ENCODE data around the gene EIF2B2.
A peak's percentile ranks its signal among the peaks of the same experiment; 100 is the strongest.

The EIF2B2 gene

DNA sequence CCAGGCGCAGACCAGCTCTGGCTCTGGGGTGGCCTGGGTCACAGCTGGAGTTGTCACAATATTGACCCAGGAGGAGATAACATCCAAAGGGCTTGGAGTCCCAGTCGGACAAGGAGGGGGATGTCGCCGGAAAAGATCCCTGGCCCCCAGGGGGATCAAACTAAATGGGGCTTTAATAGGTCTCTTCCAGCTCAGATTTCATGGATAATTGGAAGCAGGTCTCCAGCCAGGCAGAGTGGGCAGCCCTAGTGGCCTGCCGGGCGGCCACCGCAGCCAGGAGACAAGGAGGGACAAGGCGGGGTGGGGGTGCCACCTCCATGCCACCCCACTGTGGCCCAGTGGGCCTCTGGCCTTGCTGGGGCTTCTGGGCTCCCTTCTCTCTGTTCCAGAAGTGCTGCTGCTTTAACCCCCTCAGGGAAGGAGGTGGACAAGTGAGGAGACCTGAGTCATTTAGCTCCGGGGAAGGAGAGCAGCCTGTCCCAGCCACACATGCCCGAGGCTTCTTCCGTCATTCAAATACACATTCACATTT lies 24.2 kb upstream of the EIF2B2 start:
- TF ChIP-seq, protein P1, sequence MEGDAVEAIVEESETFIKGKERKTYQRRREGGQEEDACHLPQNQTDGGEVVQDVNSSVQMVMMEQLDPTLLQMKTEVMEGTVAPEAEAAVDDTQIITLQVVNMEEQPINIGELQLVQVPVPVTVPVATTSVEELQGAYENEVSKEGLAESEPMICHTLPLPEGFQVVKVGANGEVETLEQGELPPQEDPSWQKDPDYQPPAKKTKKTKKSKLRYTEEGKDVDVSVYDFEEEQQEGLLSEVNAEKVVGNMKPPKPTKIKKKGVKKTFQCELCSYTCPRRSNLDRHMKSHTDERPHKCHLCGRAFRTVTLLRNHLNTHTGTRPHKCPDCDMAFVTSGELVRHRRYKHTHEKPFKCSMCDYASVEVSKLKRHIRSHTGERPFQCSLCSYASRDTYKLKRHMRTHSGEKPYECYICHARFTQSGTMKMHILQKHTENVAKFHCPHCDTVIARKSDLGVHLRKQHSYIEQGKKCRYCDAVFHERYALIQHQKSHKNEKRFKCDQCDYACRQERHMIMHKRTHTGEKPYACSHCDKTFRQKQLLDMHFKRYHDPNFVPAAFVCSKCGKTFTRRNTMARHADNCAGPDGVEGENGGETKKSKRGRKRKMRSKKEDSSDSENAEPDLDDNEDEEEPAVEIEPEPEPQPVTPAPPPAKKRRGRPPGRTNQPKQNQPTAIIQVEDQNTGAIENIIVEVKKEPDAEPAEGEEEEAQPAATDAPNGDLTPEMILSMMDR (conservative IDR thresholded peaks at IDR 0.05; ENCODE audit: low read depth, low read length): no peak
- H3K4me3 ChIP-seq (ENCODE audit: low read length): no peak overlapping the region
- no peak for DNase-seq (ENCODE audit: low read depth)

DNA sequence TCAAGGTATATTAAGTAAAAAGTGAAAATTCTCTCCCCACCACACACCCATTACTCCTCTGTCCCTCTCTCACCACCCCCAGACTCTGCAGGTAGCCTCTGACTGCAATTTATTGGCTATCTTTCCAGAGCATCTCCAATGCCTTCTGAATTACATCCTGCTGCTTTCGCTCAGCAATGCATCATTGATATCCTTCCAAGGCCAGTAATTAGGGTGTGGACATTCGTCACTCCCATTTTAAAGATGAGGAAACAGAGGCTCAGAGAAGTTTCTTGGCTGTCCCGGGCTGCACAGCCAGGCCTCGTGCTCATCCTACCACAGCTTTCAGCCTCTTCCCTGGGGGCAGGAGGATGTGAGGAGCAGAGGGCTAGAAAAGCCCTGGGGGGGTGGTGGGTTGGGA lies 23.7 kb upstream of the EIF2B2 start:
- DNase-seq (ENCODE audit: low read depth): no peak
- no peak overlapping the region for H3K4me3 ChIP-seq (ENCODE audit: low read length)
- TF ChIP-seq, protein P1 (conservative IDR thresholded peaks at IDR 0.05; ENCODE audit: low read depth, low read length): no peak

- no peak overlapping the region for H3K4me3 ChIP-seq (ENCODE audit: low read length)
- no peak for DNase-seq (ENCODE audit: low read depth)
Observed at GRCh38 chr14:74979442-74980397, 23.0 kb upstream of the EIF2B2 start.

DNA sequence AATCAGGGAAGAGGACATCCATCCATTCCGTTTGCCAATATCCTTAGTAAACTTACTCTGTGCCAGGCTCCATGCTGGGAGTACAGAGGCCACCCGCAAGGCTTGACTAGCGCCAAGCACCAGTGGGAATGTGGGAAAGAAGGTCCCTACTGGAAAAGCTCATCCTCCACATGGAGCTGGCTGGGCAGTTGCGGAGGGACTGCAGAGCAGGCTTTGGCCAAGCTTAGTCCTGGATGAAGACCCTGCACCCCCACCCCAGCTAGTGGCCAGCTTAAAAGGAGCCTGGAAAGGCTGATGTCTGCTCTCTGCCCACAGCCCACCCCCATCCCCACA lies 22.4 kb upstream of the EIF2B2 start:
- TF ChIP-seq, protein P1 (conservative IDR thresholded peaks at IDR 0.05; ENCODE audit: low read depth, low read length): no peak
- no peak for DNase-seq (ENCODE audit: low read depth)

More at GRCh38 chr14:74979442-74980397, 23.0 kb upstream of the EIF2B2 start:
- TF ChIP-seq, protein P1 (conservative IDR thresholded peaks at IDR 0.05; ENCODE audit: low read depth, low read length): peak; percentile 41

DNA sequence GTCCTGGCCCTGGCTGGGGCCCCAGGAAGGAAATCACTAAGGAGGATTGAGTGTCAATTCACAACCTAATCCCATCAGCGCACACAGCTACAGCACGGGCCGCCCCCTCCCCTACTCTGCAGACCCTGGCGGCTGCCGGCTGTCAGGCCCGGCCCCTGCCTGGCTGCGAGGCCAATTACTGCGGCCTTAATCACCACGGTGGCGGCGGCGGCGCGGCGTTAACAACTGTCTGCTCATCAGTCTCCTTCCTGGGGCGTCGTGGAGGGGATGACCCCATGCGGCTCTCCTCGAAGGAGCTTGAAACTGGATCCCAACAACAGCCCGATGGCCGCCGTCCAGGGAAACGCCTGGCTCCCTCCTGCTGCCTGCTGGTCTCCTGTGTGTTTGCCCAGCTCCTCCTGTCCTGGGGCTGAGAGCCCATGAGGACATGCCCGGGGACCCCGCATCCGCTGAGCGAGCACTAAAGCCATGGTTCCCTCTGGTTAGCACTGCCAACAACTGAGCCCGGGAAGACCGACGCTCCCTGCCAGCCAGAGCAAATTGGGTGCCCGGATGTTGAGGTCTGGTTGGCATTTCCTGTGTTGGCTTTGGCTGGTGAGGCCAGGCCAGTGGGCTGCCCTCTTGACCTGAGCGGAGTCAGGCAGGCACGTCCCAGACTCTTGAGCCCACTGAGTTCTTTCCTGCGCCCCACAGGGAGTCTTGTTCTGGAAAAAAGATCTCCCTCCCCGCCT lies 21.8 kb upstream of the EIF2B2 start:
- DNase-seq (ENCODE audit: low read depth): no peak
- TF ChIP-seq, protein P1 (conservative IDR thresholded peaks at IDR 0.05; ENCODE audit: low read depth, low read length): no peak
- H3K4me3 ChIP-seq (ENCODE audit: low read length): no peak overlapping the region

More for the DNA sequence above, 22.4 kb upstream of the EIF2B2 start:
- no peak overlapping the region for H3K4me3 ChIP-seq (ENCODE audit: low read length)

DNA sequence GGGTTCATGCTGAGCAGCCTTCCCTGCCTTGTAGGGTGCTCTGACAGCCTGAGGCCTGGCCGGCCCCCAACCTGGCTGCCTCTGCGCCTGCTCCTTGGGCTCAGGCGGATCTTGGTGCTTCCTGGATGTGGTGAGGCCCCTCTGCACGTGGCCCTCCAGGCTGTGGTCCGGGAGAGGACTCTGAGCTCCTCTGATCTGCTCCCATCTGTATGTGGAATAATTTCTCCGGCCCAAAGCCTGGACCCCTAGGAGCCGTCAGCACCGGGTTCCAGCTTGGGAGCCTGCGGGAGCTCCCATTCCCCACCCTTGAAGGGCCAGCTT lies 21.3 kb upstream of the EIF2B2 start:
- TF ChIP-seq, protein P1 (conservative IDR thresholded peaks at IDR 0.05; ENCODE audit: low read depth, low read length): no peak
- no peak for DNase-seq (ENCODE audit: low read depth)
- no peak overlapping the region for H3K4me3 ChIP-seq (ENCODE audit: low read length)
